HG02973 (cell line): ENCODE measurements around the gene PAK6.

Source experiments
- ATAC-seq: cut with Tn5 transposase; IDR thresholded peaks from one replicate; pipeline ENCODE4 v1.9.1; 2021; ENCODE audit warnings: moderate library complexity; ENCODE audit not compliant: unreplicated experiment

Gene PAK6

DNA sequence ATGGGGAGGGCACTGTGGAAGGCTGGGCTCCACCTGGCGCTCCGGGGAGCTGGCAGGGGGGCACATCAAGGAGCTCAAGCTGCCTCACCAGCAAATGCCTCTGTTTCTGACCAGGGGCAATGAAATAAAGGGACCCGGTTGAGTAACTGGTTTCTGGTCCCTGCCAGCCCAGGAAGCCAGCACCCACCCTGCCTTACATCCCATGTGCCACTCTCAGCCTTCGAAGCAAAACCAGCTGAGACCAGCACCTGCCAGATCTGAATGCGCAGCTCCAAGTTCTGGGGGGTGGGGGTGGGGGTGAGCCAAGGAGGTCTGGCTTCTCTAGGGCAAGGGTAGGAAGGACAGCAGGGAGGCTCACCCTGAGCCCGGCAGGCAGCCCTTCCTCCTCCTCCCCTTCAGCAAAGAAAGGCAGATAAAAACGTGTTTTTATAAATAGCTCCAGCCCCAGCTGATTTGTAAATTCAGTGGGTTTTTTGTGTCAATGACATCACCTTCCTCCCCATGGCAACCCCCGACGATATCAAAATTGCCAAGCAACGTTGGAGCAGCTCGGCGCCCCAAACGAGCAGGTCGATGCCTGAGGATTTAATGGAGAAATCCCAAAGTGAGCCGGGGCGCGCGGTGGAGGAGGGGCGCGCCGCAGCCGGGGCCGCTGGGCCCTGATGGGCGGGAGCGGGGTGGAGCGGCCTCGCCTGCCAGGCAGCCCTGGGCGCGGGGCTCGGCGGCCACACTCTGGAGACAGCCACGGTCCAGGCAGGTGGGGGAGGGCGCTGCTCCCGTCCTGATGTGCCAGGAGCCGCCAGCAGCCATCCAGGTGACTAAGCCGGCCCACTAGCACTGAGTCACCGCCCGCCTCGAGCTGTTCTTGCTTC is at the start of gene PAK6:
Gene PAK6, plus strand, starts transcription at position 532 of the 872 bp plus-strand sequence. CDS start 25,723 bp downstream, outside the sequence.
- ATAC-seq = no peak

DNA sequence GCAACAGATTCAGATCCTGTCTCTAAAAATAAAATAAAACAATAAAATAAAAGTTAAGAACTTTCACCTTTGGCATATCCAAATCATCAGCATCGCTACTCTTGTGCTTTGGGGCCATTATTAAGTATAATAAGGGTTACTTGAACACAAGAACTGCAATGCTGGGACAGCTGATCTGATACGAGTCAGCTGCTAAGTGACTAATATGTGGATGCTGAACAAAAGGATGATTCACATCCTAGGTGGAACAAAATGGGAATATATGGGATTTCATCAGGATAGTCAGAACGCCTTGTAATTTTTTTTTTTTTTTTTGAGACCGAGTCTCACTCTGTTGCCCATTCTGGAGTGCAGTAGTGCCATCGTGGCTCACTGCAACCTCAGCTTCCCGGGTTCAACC is 48.3 kb upstream of the PAK6 start:
- ATAC-seq = no peak

DNA sequence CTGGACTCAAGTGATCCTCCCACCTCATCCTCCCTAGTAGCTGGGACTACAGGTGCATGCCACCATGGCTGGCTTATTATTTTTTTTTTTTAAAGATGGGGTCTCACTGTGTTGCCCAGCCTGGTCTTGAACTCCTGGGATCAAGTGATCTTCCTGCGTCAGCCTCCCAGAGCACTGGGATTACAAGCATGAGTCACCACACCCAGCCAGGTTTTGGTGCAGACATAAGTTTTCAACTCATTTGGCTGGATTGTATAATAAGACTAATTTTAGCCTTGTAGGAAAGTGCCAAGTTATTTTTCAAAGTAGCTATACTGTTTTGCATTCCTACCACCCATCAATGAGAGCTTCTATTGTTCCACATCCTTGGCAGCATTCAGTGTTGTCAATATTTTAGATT is 45.9 kb upstream of the PAK6 start:
- ATAC-seq = no peak

DNA sequence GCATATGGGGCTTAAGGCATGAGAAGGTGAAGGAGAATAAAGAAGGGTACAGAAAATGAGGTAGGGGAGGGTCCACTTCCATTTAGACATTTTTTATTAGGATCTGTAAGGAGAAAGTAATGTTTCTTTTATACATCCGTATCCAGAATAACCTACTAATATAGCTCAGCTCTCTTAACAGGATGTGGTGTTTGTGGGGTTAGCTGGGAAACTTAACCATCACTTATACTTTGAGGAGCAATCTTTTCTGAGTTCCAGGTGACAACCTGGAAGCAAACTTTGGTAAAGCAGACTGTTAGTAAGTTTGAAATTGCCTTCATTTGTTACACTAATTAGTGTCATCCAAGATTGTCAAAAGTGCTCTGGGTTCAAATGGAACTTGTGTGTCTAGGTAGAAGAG is 41.4 kb upstream of the PAK6 start:
- no peak for ATAC-seq

DNA sequence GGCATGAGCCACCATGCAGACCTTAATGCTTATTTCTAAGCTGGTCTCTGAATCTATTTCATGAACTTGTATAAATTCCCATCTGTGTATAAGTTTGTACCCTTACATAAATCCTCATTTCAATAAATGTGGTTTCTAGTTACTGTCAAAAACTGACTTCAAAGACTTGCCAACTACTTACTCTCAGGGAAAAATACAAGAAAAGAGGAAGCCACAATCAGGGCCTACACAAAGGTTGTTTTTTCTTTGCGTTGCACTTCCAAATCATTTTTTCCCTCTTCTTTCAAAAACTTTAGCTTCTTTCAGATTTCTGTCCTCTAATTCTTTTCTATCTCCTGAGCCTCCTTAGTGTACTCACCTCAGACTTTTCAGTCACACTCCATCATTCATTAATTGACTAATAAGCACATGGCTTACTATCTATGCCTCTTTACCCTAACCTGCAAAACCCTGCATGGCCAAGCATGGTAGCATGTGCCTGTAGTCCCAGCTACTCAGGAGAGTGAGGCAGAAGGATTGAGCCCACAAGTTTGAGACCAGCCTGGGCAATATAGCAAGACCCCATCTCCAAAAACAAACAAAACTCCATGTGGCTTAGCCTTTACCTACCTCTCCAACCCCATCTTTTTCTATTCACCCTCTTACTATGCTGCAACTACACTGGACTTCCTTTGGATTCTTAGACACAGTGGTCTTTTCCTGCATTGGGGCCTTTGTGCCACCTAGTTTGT is 40.3 kb upstream of the PAK6 start:
- ATAC-seq = no peak

DNA sequence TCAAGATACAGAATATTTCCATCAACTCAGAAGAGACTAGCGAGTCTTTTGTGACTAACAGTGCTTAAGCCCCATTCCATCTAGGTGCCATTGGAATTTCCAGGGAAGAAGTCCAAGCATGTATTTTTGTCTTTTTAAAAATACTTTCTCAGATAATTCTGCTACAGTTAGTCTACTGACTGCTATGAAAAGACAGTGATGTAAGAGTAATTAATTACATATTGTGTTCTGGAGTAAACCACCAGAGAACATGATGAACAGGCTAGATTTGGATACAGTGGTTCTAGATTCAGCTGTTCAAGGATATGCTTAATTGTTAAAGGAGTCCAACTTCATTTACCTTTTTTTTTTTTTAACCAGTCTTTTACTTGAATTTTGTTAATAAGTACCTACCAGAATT is 34.8 kb upstream of the PAK6 start:
- ATAC-seq = no peak

DNA sequence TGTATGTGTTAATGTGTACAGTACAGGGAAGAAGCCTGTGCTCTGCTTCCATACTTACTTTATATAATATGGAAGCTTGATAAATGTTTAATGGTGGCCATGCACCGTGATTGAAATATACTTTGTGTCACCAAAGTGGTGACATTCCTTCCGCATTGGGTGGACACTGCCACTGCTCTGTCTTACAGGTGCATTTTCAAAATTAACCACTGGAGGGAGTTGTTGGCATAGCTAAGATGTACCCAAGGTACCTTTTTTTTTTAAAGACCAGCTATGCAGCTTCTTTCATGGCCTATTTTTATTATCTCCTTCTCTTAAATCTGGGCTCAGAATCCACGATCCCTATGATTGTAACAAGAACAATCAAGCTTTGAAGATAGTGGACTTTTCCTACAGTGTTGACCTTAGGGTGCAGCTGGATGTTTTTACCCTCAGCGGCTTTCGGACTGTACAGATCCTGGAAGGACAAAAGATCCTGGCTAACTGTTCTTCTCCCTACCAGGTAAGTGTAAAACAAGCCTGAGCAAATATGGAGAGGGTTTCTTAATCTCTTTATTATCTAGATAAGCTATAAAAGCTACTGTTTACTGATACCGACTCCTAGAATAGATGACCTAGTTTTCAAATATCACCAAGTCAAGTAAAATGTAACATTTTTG is 21.6 kb upstream of the PAK6 start:
- ATAC-seq = no peak

DNA sequence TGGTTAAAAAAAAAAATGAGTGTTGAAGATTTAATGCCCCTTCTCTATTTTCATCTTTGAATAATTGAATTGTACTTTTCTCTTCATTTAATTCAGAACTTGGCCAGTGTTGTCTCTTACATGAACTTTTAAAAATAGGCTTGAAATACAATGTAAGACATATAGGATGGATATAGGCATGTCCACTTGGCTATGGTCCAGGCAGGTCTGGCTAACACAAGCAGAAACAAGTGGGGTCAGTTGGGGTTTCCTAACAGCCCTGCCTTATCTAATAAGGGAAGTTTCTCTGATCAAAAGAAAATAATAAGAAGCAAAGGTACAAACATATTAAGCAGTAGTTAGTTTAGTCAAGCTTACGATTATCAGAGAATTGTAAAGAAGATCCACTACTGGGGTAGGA is 19.1 kb upstream of the PAK6 start:
- no peak for ATAC-seq

DNA sequence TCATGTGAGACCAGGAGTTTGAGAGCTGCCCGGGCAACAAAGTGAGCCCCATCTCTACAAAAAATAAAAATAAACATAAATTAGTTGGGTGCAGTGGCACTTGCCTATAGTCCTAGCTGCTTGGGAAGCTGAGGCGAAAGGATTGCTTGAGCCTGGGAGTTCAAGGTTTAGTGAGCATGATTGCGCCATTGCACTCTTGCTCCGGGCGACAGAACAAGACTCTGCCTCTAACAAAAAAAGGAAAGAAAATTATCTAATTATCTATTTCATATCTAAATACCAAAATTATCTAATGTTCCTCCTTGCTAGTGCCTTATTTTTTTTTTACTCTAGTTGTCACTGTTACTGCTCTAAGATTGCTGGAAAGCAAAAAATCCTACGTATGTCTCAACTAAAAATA is 16.7 kb upstream of the PAK6 start:
- no peak for ATAC-seq

DNA sequence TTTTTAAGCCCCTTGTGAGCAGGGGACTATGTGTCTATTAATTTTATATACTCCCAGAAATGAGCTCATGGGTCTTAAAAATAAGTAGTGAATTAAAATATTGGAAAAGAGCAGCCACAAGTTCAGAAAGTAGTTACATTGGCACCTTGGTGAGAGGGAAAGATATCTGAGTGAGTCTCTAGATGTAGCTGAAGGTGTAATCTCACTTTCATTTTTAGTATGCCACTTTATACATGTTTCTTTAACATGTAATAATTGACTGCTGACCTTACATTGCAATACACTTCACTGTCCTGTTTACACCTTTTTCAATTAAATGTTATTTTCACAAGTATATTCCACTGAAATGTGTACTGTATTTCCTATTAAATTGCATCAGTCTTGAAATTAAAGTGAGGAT is 12.1 kb upstream of the PAK6 start:
- no peak for ATAC-seq

DNA sequence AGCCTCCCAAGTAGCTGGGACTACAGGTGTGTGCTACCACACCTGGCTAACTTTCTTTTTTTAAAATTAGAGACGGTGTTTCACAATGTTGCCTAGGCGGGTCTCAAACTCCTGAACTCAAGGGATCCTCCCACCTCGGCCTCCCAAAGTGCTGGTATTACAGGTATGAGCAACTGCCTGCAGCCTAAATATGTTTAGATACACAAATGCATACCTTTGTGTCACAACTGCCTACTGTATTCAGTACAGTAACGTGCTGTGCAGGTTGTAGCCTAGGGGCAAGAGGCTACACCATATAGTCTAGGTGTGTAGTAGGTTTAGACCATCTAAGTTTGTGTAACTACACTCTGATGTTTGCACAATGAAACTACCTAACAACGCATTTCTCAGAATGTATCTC is 9.5 kb upstream of the PAK6 start:
- no peak for ATAC-seq

DNA sequence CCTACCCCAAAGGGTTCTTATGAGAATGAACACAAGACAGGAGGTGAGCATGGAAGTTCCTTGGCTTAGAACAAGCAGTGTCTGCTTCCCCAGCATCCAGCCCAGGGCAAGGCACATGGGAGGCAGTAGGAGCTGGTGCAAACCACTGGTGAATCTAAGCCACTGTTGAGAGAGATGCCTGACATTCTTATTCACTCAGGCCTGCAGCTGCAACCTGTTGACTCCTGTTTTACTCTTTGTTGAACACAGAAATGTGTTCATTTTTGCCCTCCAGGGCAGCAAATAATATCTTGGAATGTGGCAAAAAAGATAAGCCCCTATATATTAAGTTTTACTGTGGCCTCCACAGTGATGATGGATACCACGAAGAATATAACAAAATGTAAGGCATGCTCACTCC is 8.9 kb upstream of the PAK6 start:
- ATAC-seq = no peak

DNA sequence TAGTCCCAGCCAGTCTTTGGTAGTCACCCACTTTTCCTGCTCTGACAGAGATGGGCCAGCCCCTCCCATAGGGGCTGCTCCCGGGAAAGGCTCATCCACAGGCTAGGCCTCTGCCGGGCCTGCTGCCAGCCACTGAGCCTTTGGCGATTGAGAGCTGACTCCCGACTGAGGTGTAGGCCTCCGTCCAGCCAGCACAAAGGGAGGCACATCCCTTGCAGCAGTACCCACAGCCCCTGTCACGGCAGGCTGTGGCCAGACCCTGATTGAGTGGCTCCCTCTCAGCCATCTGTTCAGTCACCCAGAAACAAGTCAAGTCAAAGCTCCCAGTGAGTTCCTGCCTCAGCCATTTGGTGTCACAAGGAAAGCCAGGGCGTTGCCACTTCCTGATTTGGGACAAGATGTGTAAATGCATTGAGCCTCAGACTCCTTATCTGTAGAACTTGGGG is 6.2 kb upstream of the PAK6 start:
- no peak for ATAC-seq

DNA sequence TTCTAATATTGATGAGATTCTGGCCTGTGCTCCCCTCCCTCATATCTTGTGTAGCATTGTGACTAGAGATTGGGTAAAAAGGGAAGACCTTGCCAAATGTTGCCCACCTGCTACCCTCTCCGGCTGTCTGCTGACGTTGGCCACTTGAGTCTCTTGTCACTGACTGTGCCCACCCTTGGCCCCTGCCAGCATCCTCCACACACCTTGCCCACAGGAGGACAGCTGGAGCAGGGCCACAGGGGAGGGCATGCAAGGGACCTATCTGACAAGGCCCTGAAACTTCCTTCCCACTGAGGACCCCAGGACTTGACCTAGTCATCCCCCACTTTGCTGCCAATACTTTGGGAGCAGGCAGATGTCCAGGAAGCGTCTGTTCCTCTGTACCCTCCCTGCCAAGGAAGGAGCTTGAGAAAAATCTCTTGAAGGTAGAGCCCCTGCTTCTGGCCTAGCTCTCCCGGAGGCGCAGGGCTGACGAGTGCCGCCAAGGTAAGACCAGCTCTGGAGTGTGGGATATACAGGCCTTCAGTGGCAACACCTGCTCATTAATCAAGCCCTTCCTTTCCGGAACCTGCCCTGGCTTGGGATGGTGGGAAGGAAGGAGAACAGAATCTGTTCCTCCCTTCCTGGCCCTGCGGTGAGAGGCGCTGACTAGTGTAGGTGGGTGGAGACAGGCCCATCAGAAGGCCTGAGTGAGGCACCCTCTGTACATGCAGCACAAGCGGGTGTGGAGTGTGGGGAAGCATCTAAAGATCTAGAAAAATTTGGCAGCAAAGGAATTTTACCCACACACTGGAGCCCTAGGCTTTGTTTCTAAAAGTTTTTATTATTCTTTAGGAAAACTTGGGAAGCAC is 4.9 kb upstream of the PAK6 start:
- ATAC-seq = no peak

DNA sequence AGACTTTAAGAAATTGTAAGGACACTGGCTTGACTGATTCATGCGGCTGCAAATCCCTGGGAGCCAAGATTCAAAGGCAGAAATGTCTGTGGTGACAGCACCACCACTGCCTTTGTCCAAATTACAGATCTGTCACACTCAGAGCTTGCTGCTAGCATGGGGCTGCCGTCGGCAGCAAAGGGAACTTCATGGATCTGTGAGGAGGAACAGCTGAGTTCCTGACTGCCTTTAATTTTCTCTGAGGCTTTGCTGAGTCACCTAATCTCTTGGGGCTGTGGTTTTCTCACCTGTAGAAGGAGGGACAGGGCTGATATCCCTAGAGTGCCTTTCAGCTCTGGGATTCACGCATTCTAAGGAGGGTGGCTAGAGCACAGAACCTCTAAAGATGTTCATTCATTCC is 4.1 kb upstream of the PAK6 start:
- no peak for ATAC-seq

DNA sequence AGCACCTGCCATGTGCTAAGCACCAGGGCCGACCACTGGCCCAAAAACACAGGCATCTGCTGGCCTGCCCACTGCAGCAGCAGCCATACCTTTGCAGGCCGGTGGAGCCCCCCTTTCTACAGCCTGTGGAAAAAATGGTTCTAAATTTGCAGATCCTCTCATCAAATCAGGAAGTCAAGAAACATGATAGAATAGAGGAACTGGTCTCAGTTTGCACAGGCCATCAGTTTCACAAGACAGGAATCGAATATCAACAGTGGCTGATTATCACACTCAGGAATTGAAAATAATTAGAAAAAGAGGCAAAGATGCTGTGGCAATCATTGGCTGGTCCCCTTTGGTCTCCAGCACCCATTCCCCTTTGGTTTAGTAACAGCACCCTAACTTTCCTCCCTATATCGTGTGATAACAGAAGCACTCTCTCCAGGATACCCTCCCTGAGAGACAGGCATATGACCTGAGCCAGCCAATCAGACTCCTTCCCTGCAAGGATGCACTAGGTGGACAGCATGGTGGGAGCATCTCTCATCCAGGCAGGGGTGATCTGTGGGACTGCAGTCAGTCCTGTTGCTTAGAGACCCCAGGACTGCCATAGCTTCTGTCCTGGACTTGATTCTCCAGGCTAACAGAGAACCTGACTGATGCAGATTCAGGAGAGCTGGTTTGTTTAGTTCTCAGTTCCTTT is 3.5 kb upstream of the PAK6 start:
- ATAC-seq = no peak

DNA sequence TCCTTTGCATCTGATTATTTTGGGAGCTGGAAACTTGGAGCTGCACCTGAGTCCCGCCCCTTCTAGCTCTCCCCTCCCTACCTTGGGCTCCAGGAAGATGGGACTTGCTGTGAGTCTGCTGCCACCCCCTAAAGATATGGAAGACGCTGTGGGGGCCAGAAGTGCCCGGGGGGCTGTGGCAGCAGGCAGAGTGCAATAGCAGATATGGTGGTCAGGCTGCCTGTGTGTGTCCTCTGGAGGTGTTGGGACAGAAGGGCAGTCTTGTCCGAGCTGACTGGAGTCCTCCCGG is 485 bp downstream of the PAK6 start:
- no peak for ATAC-seq

DNA sequence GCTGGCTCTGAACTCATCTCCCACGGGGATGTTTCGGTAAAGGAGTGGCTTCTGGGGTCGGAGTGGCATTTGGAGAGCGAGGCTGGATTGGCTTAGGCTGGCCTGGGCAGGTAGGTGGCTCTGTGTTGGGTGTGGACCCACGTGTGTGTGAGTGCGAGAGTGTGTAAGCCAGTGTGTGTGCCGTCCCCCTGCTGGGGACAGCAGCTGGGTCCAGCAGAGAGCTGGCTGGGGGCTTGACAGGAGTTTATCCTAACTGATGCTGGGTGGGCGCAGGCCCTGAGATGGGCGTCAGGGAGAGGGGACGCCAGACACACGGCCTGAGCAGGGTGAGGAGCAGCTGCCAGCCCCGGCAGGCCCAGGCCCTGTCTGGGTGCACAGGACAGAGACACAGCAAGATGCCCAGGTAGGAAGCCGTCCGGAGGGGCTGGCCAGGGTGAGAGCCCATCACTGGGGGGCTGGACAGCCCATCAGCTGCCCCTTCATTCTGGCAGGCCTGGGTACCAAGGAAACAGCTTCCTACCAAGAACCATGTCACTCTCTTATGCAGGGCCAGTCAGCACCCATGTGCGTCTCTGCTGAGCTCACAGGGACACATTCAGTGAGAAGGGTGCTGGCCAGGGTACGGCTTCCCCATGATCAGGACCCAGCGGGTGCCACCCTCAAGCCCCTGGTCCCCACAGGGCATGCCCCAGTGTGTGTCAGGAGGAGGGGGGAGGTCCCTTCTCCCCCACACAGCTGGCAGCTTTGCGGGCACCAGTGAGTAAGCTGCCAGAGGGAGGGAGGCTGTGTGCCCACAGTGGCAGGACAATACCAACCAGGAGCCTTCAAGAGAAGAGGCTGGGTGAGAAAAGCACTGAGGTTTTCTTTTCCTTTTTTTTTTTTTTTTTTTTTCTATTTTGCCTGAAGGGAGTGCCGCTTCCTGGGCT is 1.1 kb downstream of the PAK6 start:
- no peak for ATAC-seq

DNA sequence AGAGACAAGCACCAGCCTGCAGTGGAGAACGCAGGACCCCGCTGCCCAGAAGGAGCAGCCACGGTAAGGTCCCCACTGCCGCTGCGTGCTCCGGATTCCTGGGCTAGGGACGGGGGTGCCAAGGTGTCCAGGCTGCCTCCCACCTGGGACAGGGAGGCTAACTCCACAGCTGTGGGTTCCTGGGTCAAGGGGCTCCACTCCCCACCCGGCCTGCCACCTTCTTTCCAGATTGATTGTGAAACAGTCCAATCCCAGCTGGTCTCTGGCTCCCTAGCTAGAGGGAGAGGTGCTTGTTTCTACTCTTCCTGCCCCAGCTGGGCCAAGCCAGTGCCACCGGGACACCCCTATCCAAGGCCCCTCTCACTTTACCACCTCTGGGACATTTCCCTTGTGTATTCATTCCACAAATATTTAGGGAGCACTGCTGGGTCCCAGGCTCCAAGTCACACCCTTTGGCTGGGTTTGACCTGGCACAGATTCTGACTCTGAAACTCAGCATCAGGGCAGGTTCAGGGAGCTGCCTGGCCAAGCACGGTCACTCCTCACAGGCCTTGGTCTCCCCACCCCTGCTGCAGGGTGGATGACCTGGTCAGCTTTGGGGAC is 1.9 kb downstream of the PAK6 start:
- ATAC-seq = no peak
